Mucosa of descending colon (tissue), 3 donors: ENCODE measurements around the gene HOXD12. TPM values are rescaled to one million over a fixed set of nuclear protein-coding genes. Genes with fewer than 3 reads are reported as not detected.

Source experiments
- ATAC-seq: fragments of 200-7000 bp; cut with Tn5 transposase; one replicate; pipeline ENCODE4 v1.9.1; 2020; ENCODE audit warnings: mild to moderate bottlenecking, moderate library complexity
- DNase-seq, 3 donors: peaks; one replicate each; pipeline ENCODE4 v3.0.0-alpha.2; 2020
- H3K36me3 ChIP-seq: fragments of 200-600 bp; one replicate; pipeline ENCODE4 v1.8.0; 2021; ENCODE audit warnings: low read depth, mild to moderate bottlenecking
- H3K4me1 ChIP-seq: fragments of 200-600 bp; one replicate; pipeline ENCODE4 v1.8.0; 2021; ENCODE audit warnings: low read depth, mild to moderate bottlenecking
- H3K4me3 ChIP-seq: fragments of 200-600 bp; one replicate; pipeline ENCODE4 v1.8.0; 2021; ENCODE audit warnings: mild to moderate bottlenecking
- H3K9me3 ChIP-seq: fragments of 200-600 bp; one replicate; pipeline ENCODE4 v1.8.0; 2021; ENCODE audit warnings: mild to moderate bottlenecking
- intact Hi-C, 2 donors: fragments of 100-400 bp; cut with DNase I in 1 of 2; cut with micrococcal nuclease in 1 of 2; formaldehyde crosslinking; loops; one replicate each; pipeline versions ENCODE4 v1.11.0 to v1.11.1; 2022; cut with DNase I, micrococcal nuclease
- total RNA-seq, 3 donors: library from RNA; stranded (reverse); fragmentation: NEBNext Ultra II Directional in 2 of 3; extraction: Animal tissue kit (Norgen Biotek cat#: 25700) in 2 of 3; gene quantifications; one replicate each; pipeline versions ENCODE4 v1.2.1 to v1.2.4, GENCODE V29; 2021 to 2023
- TF ChIP-seq, protein P1 (sequence below): fragments of 200-600 bp; IDR thresholded peaks from one replicate; pipeline ENCODE4 v1.8.0; 2022; ENCODE audit warnings: antibody characterized with exemption, mild to moderate bottlenecking
- donor health status: DM: no; HTN: no; CAD: no; lungs with moderate emphysema.
- donor health status: DM: no; HTN: no; CAD: no.
- donor health status: DM: no; HTN: yes; CAD: no.

The HOXD12 gene
- total RNA-seq, 3 donors from 2014 or later: not detected

DNA sequence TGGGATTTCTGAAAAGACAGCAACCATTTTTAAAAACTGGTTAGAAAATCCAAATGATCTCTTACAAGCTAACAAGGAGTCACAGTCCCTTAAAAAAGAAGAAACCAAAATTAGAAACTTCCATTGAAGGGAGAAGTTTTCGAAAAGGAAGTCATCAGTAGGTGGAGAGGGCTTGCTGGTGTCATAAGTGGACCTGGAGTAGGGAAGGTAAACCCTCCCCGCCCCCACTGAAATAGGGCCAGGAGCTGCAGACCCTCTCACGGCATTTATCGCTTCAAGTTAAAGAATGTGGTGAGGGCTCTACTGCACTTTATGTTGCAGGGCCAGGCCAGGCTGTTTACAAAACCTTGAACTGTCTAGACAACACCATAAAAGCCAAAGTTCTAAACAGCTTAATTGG, 10.4 kb downstream of the HOXD12 start:
- ATAC-seq (no peak), DNase-seq (no peak)
- TF ChIP-seq, protein P1, sequence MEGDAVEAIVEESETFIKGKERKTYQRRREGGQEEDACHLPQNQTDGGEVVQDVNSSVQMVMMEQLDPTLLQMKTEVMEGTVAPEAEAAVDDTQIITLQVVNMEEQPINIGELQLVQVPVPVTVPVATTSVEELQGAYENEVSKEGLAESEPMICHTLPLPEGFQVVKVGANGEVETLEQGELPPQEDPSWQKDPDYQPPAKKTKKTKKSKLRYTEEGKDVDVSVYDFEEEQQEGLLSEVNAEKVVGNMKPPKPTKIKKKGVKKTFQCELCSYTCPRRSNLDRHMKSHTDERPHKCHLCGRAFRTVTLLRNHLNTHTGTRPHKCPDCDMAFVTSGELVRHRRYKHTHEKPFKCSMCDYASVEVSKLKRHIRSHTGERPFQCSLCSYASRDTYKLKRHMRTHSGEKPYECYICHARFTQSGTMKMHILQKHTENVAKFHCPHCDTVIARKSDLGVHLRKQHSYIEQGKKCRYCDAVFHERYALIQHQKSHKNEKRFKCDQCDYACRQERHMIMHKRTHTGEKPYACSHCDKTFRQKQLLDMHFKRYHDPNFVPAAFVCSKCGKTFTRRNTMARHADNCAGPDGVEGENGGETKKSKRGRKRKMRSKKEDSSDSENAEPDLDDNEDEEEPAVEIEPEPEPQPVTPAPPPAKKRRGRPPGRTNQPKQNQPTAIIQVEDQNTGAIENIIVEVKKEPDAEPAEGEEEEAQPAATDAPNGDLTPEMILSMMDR: no peak
- no peaks in the 10 kb centered on the region for H3K9me3 ChIP-seq
- H3K4me1 ChIP-seq: peaks cover 18% of the 10 kb centered on the region
- no peaks in the 10 kb centered on the region for H3K36me3 ChIP-seq
- intact Hi-C loops: no loop called here
- no peak overlapping the region for H3K4me3 ChIP-seq

DNA sequence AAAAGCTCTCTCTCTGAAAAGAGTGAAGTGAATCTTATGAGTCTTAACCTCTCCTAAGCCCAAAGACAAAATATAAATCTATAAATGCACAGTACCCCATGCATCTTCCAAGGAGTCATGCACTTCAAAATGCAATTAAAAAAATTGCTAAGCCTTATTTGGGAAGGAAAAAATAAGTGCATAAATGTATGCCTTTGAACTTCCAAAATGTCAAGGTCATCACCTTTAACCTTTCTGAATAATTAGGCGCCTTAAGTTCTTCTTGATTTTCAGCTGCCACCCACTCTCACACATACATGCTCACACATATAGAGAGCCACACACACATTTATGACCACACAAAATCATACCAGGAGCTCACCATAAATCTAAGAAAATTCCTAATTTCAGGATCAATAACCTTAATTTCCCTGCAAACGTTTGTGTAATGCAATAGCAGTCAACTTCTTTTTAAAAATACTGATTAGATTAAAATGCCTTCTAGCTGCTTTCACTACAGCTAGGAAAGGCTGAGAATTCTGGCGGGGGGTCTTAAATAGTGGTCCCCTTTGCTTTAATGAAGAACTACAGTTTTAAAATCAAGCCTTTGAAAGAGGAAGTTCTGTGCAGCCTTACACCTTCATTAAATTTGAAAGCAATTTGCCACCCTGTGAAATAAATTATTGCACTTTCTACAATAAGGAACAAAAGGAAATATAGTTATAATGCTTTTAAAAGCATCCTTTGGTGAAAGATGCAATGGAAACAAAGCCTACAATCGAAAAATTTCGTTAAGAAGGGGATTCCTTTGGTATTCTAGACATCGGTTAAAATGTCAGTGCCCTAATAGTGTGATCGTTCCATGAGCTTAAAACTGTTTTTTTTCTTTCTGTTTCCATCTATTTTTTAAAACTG, 11.1 kb downstream of the HOXD12 start:
- TF ChIP-seq, protein P1: no peak
- H3K36me3 ChIP-seq: no peaks in the 10 kb centered on the region
- H3K9me3 ChIP-seq: no peaks in the 10 kb centered on the region
- ATAC-seq: no peak
- DNase-seq: no peak
- intact Hi-C loops: no loop called here
- H3K4me3 ChIP-seq: no peak overlapping the region
- peaks cover 19% of the 10 kb centered on the region for H3K4me1 ChIP-seq

GRCh38 chr2:176111309-176111663, 11.7 kb downstream of the HOXD12 start:
- Histone ChIP-seq H3K4me3 (no peak overlapping the region), H3K4me1 (peaks cover 21% of the 10 kb centered on the region), H3K36me3 (no peaks in the 10 kb centered on the region), H3K9me3 (no peaks in the 10 kb centered on the region)
- DNase-seq (peak in 2 of 3 donors; percentile 71 to 75), ATAC-seq (peak; percentile 44)
- TF ChIP-seq, protein P1: peak; percentile 64
- intact Hi-C loops: no loop called here

DNA sequence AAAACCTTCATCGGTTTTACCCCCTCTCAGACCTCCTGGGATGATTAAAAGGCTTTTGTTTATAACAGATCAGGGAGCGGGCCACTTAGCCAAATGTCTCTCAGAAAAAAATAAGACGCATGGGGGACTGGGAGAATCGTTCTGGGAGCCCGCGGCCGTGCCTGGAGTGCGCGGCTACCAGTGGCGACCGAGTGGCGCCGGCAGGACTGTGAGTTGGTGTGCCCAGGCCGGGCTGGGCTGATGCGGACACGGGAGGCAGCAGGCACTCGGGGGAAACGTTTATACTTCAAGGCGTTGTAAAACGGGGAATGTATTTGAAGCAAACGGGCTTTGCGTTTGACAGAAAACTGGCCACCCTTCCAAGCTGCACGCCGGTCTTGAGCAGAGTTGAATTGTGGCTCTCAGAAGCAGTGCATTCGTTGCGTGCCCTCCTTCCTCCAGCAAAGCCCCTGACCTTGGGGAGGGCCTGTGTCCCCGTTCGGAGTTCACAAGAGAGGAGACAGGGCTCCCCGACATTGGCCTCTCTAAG, 12.3 kb downstream of the HOXD12 start:
- intact Hi-C loops: no loop called here
- no peak for ATAC-seq

DNA sequence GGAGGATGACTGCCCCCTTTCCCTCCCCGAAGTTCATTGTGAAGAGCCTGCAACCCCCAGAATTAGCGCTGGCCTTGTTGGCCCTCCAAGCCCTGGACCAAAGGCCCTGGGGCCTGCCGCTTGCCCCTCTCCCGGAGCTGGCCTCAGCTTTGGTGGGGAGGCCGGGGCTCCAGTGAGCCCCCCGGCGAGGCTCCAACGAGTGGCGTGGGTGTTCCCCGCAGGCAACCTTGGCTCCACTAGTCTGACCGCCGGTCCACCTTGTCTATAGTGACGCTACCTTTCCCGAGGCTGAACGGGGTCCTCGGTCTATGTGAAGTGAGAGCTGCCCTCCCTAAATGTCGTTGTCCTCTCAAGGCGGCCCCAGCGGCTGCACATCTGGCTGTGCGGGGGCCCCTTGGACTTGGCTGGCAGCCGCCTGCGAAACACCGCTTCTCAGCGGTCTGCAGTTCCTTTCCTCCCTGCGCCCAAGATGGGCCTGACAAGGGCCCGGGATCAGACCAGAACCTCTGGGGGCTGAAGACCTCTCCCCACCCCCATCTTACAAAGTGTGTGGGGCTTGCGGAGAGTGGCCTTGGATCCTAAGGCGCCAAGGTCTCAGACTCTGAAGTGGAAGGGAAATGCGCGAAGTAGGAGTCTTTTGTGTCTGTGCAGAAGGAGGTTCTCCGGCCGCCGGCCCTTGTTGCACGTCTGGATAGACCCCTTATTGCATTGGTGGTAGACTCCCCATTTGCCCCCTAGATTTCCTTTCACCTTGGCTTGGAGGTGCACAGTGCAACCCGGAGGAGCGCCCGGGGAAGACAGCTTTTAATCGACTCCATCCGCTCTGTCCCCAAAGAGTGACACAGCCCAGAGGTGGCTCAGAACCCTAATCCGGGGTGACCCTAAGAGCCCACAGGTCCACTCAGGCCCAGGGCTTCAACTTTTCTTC, 13.0 kb downstream of the HOXD12 start:
- intact Hi-C loops: no loop called here
- no peak for ATAC-seq

More for the DNA sequence above, 12.3 kb downstream of the HOXD12 start:
- H3K9me3 ChIP-seq: no peaks in the 10 kb centered on the region
- no peak overlapping the region for H3K4me3 ChIP-seq
- peaks cover 15% of the 10 kb centered on the region for H3K4me1 ChIP-seq
- H3K36me3 ChIP-seq: no peaks in the 10 kb centered on the region
- TF ChIP-seq, protein P1: no peak
- DNase-seq: no peak

More for the DNA sequence above, 13.0 kb downstream of the HOXD12 start:
- Histone ChIP-seq H3K4me3 (no peak overlapping the region), H3K9me3 (no peaks in the 10 kb centered on the region), H3K36me3 (no peaks in the 10 kb centered on the region), H3K4me1 (peaks cover 12% of the 10 kb centered on the region)
- no peak for DNase-seq
- TF ChIP-seq, protein P1: no peak
